DND-41 (cell line): ENCODE measurements around the gene PKN3.

ENCODE experiments used
- ATAC-seq: fragments of 200-7000 bp; cut with Tn5 transposase; 3 replicates; pipeline ENCODE4 v1.9.1; 2021; ENCODE audit warnings: low read depth; ENCODE audit not compliant: insufficient read depth
- DNase-seq: peaks from one replicate; pipeline ENCODE4 v3.0.0-alpha.2; 2020
- H2AFZ ChIP-seq: 2 replicates; pipeline ENCODE4 v1.6.0; 2012; ENCODE audit warnings: low read depth, low read length
- H3K27ac ChIP-seq: 2 replicates; pipeline ENCODE4 v1.5.1; 2012; ENCODE audit warnings: low read length, inconsistent platforms
- H3K27me3 ChIP-seq: fragments of 200-600 bp; sonication (generic); 2 replicates; pipeline ENCODE4 v1.6.0; 2012; ENCODE audit warnings: low read length, mild to moderate bottlenecking, inconsistent platforms; ENCODE audit not compliant: insufficient read depth, poor library complexity
- H3K36me3 ChIP-seq: 2 replicates; pipeline ENCODE4 v1.5.1; 2012; ENCODE audit warnings: low read length, inconsistent platforms; ENCODE audit not compliant: insufficient read depth
- H3K4me1 ChIP-seq: 2 replicates; pipeline ENCODE4 v1.5.1; 2012; ENCODE audit warnings: mild to moderate bottlenecking, low read length; ENCODE audit not compliant: insufficient read depth
- H3K4me2 ChIP-seq: 2 replicates; pipeline ENCODE4 v1.6.0; 2012; ENCODE audit warnings: mild to moderate bottlenecking, moderate library complexity, low read length, inconsistent platforms; ENCODE audit not compliant: insufficient read depth
- H3K4me3 ChIP-seq, 2 experiments: fragments of 200-600 bp in 1 of 2; shearing (Covaris generic) in 1 of 2; 2 replicates each; pipeline ENCODE4 v1.5.1; 2012 to 2016; ENCODE audit warnings: inconsistent platforms in 2 of 2, low read length in 2 of 2, mild to moderate bottlenecking in 2 of 2, low read depth in 1 of 2, moderate library complexity in 1 of 2
- H3K79me2 ChIP-seq: 2 replicates; pipeline ENCODE4 v1.6.0; 2012; ENCODE audit warnings: low read length, inconsistent platforms; ENCODE audit not compliant: insufficient read depth
- H3K9ac ChIP-seq: 2 replicates; pipeline ENCODE4 v1.6.0; 2012; ENCODE audit warnings: low read depth, mild to moderate bottlenecking, inconsistent platforms, low read length, moderate library complexity
- H3K9me3 ChIP-seq: 2 replicates; pipeline ENCODE4 v1.5.1; 2012; ENCODE audit warnings: low read length, moderate library complexity, mild to moderate bottlenecking, inconsistent platforms; ENCODE audit not compliant: insufficient read depth, severe bottlenecking
- H4K20me1 ChIP-seq: 2 replicates; pipeline ENCODE4 v1.6.0; 2012; ENCODE audit warnings: low read length; ENCODE audit not compliant: insufficient read depth
- CTCF ChIP-seq: IDR thresholded peaks from 2 replicates; pipeline ENCODE4 v1.5.1; 2012; ENCODE audit warnings: borderline replicate concordance, low read length, moderate library complexity, mild to moderate bottlenecking; ENCODE audit not compliant: poor library complexity, severe bottlenecking; ENCODE audit errors: extremely low read depth
- EZH2 ChIP-seq: IDR thresholded peaks from 3 replicates; pipeline ENCODE4 v1.6.1; 2012; ENCODE audit warnings: borderline replicate concordance, low read depth, mild to moderate bottlenecking, moderate library complexity, low read length, inconsistent platforms; ENCODE audit not compliant: severe bottlenecking

Gene PKN3

GRCh38 chr9:128707446-128707845 is 5.1 kb downstream of the PKN3 start:
- Histone ChIP-seq H2AFZ (no peak overlapping the region), H3K4me2 (no peak overlapping the region), H3K36me3 (peaks cover 15% of the 10 kb centered on the region), H3K9ac (no peak overlapping the region), H3K79me2 (peaks cover 8% of the 10 kb centered on the region), H3K27ac (no peak overlapping the region), H3K9me3 (no peaks in the 10 kb centered on the region), H3K27me3 (no peaks in the 10 kb centered on the region), H3K4me1 (peaks cover 11% of the 10 kb centered on the region), H4K20me1 (no peaks in the 10 kb centered on the region), H3K4me3 (no peak overlapping the region)
- DNase-seq (no peak), ATAC-seq (no peak)
- TF ChIP-seq EZH2 (no peak), CTCF (no peak)

- Histone ChIP-seq H2AFZ (no peak overlapping the region), H3K27me3 (no peaks in the 10 kb centered on the region), H3K36me3 (peaks cover 16% of the 10 kb centered on the region), H3K79me2 (no peaks in the 10 kb centered on the region), H3K4me3 (no peak overlapping the region), H3K9ac (no peak overlapping the region), H4K20me1 (no peaks in the 10 kb centered on the region), H3K9me3 (no peaks in the 10 kb centered on the region), H3K4me2 (no peak overlapping the region), H3K27ac (no peak overlapping the region), H3K4me1 (no peaks in the 10 kb centered on the region)
- no peak; the same call in 2 of the 3 replicates for ATAC-seq
- TF ChIP-seq EZH2 (no peak), CTCF (no peak)
- DNase-seq: no peak
These were observed 10.4 kb downstream of the PKN3 start for GRCh38 chr9:128712451-128713410.

- Histone ChIP-seq H3K9ac (no peak overlapping the region), H3K79me2 (no peaks in the 10 kb centered on the region), H4K20me1 (no peaks in the 10 kb centered on the region), H3K4me1 (no peaks in the 10 kb centered on the region), H2AFZ (no peak overlapping the region), H3K4me3 (no peak overlapping the region), H3K4me2 (no peak overlapping the region), H3K27me3 (no peaks in the 10 kb centered on the region), H3K9me3 (no peaks in the 10 kb centered on the region), H3K27ac (no peak overlapping the region), H3K36me3 (peaks cover 16% of the 10 kb centered on the region)
- TF ChIP-seq EZH2: no peak
- TF ChIP-seq CTCF: no peak
- DNase-seq (no peak), ATAC-seq (no peak)
These were observed 11.1 kb downstream of the PKN3 start for GRCh38 chr9:128713411-128713780.
